Measurements from ENCODE around the gene EIPR1.

The EIPR1 gene

GRCh38 chr2:3246406-3246805, 131.2 kb downstream of the EIPR1 start:
- Histone ChIP-seq H3K27me3 (ENCODE audit: insufficient read depth, poor library complexity, severe bottlenecking) (no peaks in the 10 kb centered on the region), H3K4me3 (ENCODE audit: severe bottlenecking) (no peak overlapping the region), H3K4me1 (ENCODE audit: insufficient read depth, poor library complexity, severe bottlenecking) (no peaks in the 10 kb centered on the region), H3K36me3 (ENCODE audit: low read depth) (no peaks in the 10 kb centered on the region), H3K9me3 (ENCODE audit: severe bottlenecking) (no peaks in the 10 kb centered on the region), H3K27ac (ENCODE audit: poor library complexity, severe bottlenecking) (no peak overlapping the region)
- ATAC-seq (ENCODE audit: low read depth) = no peak
- no peak for DNase-seq (ENCODE audit: low spot score)
- TF ChIP-seq CTCF (IDR thresholded peaks at IDR 0.05; ENCODE audit: poor library complexity, severe bottlenecking) = no peak

GRCh38 chr2:3244486-3244885, 133.1 kb downstream of the EIPR1 start:
- no peaks in the 10 kb centered on the region for H3K27me3 ChIP-seq (ENCODE audit: insufficient read depth, poor library complexity, severe bottlenecking)
- DNase-seq (ENCODE audit: low spot score) (no peak), ATAC-seq (ENCODE audit: low read depth) (no peak)
- no peaks in the 10 kb centered on the region for H3K36me3 ChIP-seq (ENCODE audit: low read depth)
- no peaks in the 10 kb centered on the region for H3K9me3 ChIP-seq (ENCODE audit: severe bottlenecking)
- H3K27ac ChIP-seq (ENCODE audit: poor library complexity, severe bottlenecking) = no peak overlapping the region
- H3K4me1 ChIP-seq (ENCODE audit: insufficient read depth, poor library complexity, severe bottlenecking) = no peaks in the 10 kb centered on the region
- no peak for TF ChIP-seq CTCF (IDR thresholded peaks at IDR 0.05; ENCODE audit: poor library complexity, severe bottlenecking)
- no peak overlapping the region for H3K4me3 ChIP-seq (ENCODE audit: severe bottlenecking)

GRCh38 chr2:3243804-3244203, 133.8 kb downstream of the EIPR1 start:
- no peaks in the 10 kb centered on the region for H3K27me3 ChIP-seq (ENCODE audit: insufficient read depth, poor library complexity, severe bottlenecking)
- H3K4me3 ChIP-seq (ENCODE audit: severe bottlenecking) = no peak overlapping the region
- no peak for TF ChIP-seq CTCF (IDR thresholded peaks at IDR 0.05; ENCODE audit: poor library complexity, severe bottlenecking)
- no peak overlapping the region for H3K27ac ChIP-seq (ENCODE audit: poor library complexity, severe bottlenecking)
- no peaks in the 10 kb centered on the region for H3K4me1 ChIP-seq (ENCODE audit: insufficient read depth, poor library complexity, severe bottlenecking)
- no peak for ATAC-seq (ENCODE audit: low read depth)
- no peak for DNase-seq (ENCODE audit: low spot score)
- no peaks in the 10 kb centered on the region for H3K36me3 ChIP-seq (ENCODE audit: low read depth)
- H3K9me3 ChIP-seq (ENCODE audit: severe bottlenecking) = no peaks in the 10 kb centered on the region

- DNase-seq (ENCODE audit: low spot score) (no peak), ATAC-seq (ENCODE audit: low read depth) (no peak)
- Histone ChIP-seq H3K27me3 (ENCODE audit: insufficient read depth, poor library complexity, severe bottlenecking) (no peaks in the 10 kb centered on the region), H3K9me3 (ENCODE audit: severe bottlenecking) (no peaks in the 10 kb centered on the region), H3K4me3 (ENCODE audit: severe bottlenecking) (no peak overlapping the region), H3K36me3 (ENCODE audit: low read depth) (no peaks in the 10 kb centered on the region), H3K27ac (ENCODE audit: poor library complexity, severe bottlenecking) (no peak overlapping the region), H3K4me1 (ENCODE audit: insufficient read depth, poor library complexity, severe bottlenecking) (no peaks in the 10 kb centered on the region)
- TF ChIP-seq CTCF (IDR thresholded peaks at IDR 0.05; ENCODE audit: poor library complexity, severe bottlenecking) = no peak
Observed at GRCh38 chr2:3242747-3243369, 134.8 kb downstream of the EIPR1 start.

- ATAC-seq (ENCODE audit: low read depth) (no peak), DNase-seq (ENCODE audit: low spot score) (no peak)
- Histone ChIP-seq H3K27me3 (ENCODE audit: insufficient read depth, poor library complexity, severe bottlenecking) (no peaks in the 10 kb centered on the region), H3K4me1 (ENCODE audit: insufficient read depth, poor library complexity, severe bottlenecking) (no peaks in the 10 kb centered on the region), H3K9me3 (ENCODE audit: severe bottlenecking) (no peaks in the 10 kb centered on the region), H3K27ac (ENCODE audit: poor library complexity, severe bottlenecking) (no peak overlapping the region), H3K4me3 (ENCODE audit: severe bottlenecking) (no peak overlapping the region), H3K36me3 (ENCODE audit: low read depth) (no peaks in the 10 kb centered on the region)
- TF ChIP-seq CTCF (IDR thresholded peaks at IDR 0.05; ENCODE audit: poor library complexity, severe bottlenecking) = no peak
Observed at GRCh38 chr2:3241971-3242746, 135.5 kb downstream of the EIPR1 start.

Measured in RWPE2 (cell line).